HepG2 (cell line): Measurements from ENCODE around the gene PPP1R9B.

Source experiments
- JUND ChIP-seq: sonication (generic); formaldehyde crosslinking; IDR thresholded peaks from 2 replicates; pipeline ENCODE4 v1.8.0; 2022; ENCODE audit warnings: mild to moderate bottlenecking, missing genetic modification reagents
- PHB2 ChIP-seq: fragments of 450-650 bp; IDR thresholded peaks from 2 replicates; pipeline ENCODE4 v1.6.1; 2018; ENCODE audit not compliant: partially characterized antibody
- PRMT3 ChIP-seq: sonication (generic); formaldehyde crosslinking; IDR thresholded peaks from 2 replicates; pipeline ENCODE4 v1.8.1; 2022; ENCODE audit warnings: low read depth, mild to moderate bottlenecking, moderate library complexity, missing genetic modification reagents, borderline replicate concordance
- RARG ChIP-seq: sonication (generic); formaldehyde crosslinking; IDR thresholded peaks from 2 replicates; pipeline ENCODE4 v1.4.0; 2020; ENCODE audit warnings: low read depth, mild to moderate bottlenecking, missing genetic modification reagents
- SP1 ChIP-seq, 2 experiments: fragments of 450-650 bp in 1 of 2; sonication (generic) in 1 of 2; formaldehyde crosslinking in 1 of 2; IDR thresholded peaks; 2 replicates each; pipeline versions ENCODE4 v1.4.0 to v1.6.1; 2016 to 2020; ENCODE audit warnings: missing genetic modification reagents in 1 of 2
- ZFP90 ChIP-seq: sonication (generic); formaldehyde crosslinking; IDR thresholded peaks from 2 replicates; pipeline ENCODE4 v1.8.0; 2022; ENCODE audit warnings: missing genetic modification reagents, mild to moderate bottlenecking, inconsistent platforms, borderline replicate concordance

DNA sequence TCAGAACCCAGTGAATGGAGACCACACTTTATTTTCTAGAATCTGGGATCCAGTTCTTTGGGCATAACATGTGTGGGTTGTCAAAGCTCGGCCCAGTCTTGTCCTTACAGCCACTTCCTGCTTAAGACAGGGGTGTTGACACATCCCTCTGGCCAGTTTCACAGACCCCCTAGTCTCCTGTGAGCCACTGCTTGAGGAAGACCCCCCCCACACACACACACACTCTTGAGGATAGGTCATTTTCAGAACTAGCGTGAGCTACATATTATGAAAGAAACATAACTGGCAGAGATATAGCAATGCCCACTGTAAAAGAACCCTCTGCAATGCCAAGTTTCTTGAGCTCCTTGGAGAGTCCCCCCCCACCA, 58.6 kb downstream of the PPP1R9B start:
- TF ChIP-seq ZFP90 = no peak
- TF ChIP-seq RARG = no peak
- no peak for TF ChIP-seq PHB2
- TF ChIP-seq JUND (CRISPR knock-in tag) = no peak
- TF ChIP-seq SP1 (IDR thresholded peaks at IDR 0.05) = no peak
- no peak for TF ChIP-seq SP1 (CRISPR knock-in tag; IDR thresholded peaks at IDR 0.05)
- TF ChIP-seq PRMT3 (CRISPR knock-in tag) = no peak
